Esophagus squamous epithelium (tissue), 4 donors: ENCODE data around the gene RBKS.

Experiments
- CTCF ChIP-seq, 6 experiments: fragments of 450-650 bp in 4 of 6; fragments of 200-600 bp in 2 of 6; sonication (generic) in 2 of 6; IDR thresholded peaks; one replicate each; pipeline ENCODE4 v1.5.1; 2016 to 2019; ENCODE audit warnings: antibody characterized with exemption in 6 of 6, mild to moderate bottlenecking in 4 of 6, moderate library complexity in 4 of 6
- POLR2A ChIP-seq, 4 donors: fragments of 450-650 bp; IDR thresholded peaks; one replicate each; pipeline ENCODE4 v1.6.1; 2017; ENCODE audit warnings: antibody characterized with exemption in 4 of 4, mild to moderate bottlenecking in 4 of 4, moderate library complexity in 3 of 4

DNA sequence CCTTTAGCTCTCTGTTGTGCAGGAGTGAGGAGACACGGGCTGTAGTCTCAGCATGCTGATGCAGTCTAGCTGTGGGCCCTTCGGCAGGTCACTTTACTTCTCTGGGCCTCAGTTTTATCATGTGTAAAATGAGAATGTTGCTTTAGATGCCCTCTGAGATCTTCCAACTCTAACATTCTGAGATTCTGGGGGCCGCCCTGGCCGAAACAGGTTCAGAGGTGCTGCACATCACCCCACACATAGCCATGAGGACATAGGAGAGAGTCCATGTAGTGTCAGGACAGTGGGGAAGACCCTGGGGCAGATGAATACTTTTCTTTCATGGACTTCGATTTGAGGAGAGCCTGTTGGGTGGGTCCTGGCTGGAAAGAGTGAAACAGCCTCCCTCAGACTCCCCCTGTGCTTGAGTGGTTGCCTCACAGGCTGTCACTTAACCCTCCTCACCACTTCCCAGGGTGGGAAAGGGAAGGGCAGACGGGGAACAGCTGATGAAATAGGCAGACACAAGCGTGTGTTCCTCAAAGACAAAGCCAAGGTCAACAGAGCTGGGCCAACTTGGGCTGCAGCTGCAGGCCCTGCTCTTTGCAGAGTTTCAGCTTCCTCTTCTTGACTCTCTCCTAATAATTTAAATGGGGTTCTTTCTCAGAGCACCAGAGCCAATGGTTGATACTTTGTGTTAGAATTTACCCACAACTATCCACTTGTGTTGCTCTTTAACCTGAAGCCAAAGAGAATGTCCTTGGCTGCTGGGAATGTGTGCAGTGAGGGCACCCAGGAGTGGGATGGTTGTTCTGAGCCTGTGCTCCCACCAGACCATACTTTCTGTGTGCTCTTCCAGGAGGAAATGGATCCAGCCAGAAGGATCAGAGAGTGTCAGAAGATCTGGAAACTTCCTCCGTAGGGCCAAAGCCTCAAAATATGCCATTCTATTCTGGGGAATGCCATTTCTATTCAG, 133.4 kb downstream of the RBKS start:
- TF ChIP-seq POLR2A (IDR thresholded peaks at IDR 0.05): no peak
- no peak for TF ChIP-seq CTCF (IDR thresholded peaks at IDR 0.05)
